ENCODE data around the gene GIMAP8.

The GIMAP8 gene

DNA sequence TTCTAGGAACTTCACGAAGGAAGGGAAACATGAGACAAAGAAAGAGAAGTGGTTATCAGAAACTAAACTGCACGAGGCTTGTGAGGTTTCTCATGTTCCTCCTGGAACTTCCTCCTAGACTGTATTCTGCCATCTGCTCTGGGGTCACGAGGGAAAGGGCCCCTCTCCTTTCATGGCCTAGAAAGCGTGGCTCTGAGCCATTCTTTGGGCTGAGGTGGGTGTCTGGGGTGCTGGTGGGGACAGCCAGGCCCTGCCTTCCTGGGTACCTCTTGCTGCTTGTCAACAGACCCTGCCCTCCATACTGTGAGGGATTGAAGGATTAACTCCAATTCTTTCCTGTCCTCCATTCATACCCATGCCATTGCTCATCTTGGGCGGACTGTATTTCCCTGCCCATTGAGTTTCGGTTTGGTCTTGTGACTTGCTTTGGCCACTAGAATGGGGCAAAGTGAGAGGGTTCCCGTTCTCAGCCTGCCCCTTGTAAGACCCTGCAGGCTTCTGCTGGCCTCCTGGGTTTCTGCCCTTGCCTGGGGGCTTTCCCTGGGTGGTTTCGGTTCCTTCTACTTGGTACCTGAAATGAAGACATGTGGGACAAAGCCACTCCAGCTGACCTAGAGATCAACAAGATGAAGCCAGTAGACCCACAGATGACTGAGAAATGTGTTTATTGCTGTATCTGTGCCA is 14.9 kb upstream of the GIMAP8 start:
- peak overlapping the region; percentile 70 for H3K4me3 ChIP-seq (ENCODE audit: low read length)
- no peak for TF ChIP-seq ZNF274 (IDR thresholded peaks at IDR 0.05; ENCODE audit: low read depth, low read length)

DNA sequence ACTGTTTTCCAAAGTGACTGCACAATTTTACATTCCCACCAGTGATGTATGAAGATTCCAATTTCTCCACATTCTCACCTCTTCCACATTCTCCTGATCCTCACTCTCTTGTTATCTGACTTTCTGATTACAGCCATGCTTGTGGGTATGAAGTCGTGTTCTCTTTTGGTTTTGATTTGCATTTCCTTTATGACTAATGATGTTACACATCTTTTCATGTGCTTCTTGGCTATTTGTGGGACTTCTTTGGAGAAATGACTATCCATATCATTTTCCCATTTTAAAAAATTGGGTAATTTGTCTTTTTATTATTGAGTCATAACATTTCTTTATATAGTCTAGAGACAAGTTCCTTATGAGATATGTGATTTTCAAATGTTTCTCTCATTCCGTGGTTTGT is 10.5 kb upstream of the GIMAP8 start:
- no peak for TF ChIP-seq ZNF274 (IDR thresholded peaks at IDR 0.05; ENCODE audit: low read depth, low read length)
- H3K4me3 ChIP-seq (ENCODE audit: low read length) = no peak overlapping the region

DNA sequence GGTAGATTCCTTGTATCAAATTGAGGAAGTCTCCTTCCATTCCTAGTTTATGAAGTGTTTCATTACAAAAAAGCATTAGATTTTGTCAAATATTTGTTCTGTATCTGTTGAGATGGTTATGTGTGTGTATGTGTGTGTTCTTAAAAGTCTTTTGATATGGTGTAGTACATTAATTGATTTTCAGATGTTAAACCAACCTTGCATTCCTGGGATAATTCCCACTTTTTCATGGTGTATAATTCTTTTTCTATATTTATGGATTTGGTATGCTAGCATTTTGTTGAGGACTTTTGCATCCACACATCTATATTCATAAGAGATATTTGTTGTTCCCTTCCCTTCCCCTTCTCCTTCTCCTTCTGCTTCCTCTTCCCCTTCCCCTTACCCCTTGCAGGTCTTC is 8.9 kb upstream of the GIMAP8 start:
- no peak for TF ChIP-seq ZNF274 (IDR thresholded peaks at IDR 0.05; ENCODE audit: low read depth, low read length)
- no peak overlapping the region for H3K4me3 ChIP-seq (ENCODE audit: low read length)

DNA sequence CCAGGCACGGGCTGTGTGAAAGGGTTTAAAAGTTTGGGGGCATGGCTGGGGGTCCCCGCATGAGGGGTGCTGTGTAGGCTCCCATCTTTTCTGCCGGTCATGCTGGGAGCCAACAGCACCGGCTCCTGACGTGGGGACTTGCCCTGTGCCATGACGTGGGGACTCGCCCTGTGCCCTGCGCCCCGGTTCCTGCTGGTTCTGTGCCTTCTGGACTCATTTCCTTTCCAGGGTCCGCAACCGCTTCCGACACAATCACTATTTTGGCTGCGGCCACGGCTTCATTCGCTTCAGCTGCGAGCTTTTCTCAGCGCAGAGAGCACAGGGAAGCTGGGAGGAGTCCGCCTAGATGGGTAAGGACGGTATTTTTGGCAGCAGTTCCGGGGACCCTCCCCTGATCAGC is 7.6 kb upstream of the GIMAP8 start:
- no peak overlapping the region for H3K4me3 ChIP-seq (ENCODE audit: low read length)

DNA sequence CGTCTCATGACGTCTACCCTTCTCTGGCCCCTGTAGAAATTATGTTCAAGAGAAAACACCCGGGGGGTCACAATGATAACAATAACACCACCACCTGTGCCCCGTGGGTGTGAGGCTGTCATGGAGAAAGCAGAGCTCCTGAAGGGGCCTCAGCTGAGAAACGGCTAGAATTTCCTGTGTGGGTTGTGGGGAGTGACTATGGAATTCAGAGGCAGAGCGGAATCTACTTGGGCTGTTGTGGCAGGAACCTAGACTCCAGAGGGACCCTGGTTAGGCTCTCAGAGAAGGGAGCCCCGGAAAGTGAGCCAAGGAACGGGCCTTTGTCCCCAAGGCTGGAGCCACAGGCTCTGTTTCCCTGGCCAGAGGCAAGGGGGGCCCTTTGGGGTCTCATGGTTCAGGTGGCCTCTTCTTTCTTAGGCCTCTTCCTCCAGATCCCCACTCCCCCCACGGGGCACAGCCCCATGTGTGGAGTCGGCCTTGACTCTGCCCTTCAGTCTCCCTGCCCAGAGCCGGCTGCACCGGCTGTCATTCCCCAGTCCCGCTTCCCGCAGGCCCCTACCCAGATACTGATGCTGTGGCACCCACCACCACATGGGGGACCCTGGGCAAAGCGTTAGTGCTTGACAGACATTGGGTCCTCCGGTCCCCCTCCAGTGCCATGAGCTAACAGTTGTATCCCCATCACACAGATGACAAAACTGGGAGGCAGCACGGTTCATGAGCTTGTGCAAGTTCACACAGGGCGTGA is 6.5 kb upstream of the GIMAP8 start:
- no peak for TF ChIP-seq ZNF274 (IDR thresholded peaks at IDR 0.05; ENCODE audit: low read depth, low read length)
- H3K4me3 ChIP-seq (ENCODE audit: low read length) = no peak overlapping the region

More for the DNA sequence above, 7.6 kb upstream of the GIMAP8 start:
- TF ChIP-seq ZNF274 (IDR thresholded peaks at IDR 0.05; ENCODE audit: low read depth, low read length) = no peak

DNA sequence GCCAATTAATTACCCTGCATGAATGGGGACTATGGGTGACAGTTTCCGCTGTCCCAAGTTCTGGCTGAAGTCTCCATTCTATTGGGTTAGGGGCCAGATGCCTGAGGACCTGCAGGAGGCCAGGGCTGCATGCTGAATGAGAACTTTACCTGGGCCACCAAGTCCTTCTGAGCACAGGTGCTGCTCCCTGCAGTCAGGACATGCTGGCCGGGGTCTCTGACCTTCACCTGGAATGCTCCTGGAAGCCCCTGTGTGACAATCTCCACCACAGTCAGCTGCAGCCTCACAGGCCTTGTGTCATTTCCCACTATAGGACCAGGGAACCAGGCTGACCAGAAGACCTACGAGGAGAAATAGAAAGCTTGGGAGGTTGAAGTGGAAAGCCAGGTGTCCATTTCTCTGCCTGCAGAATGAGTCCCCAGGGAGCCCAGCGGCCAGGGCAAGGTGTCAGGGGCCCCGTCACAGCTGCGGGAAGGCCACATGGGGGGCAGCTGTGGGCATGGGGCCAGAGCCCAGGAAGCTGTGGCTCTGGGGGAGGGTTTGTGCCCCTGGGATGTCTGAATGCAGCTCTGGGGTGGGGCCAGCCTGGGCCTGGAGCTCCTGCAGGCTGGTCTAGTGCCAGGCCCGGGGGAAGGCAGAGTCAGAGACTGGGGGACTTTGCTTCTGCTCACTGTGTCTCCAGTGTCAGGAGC is 5.6 kb upstream of the GIMAP8 start:
- no peak for TF ChIP-seq ZNF274 (IDR thresholded peaks at IDR 0.05; ENCODE audit: low read depth, low read length)
- H3K4me3 ChIP-seq (ENCODE audit: low read length) = no peak overlapping the region

DNA sequence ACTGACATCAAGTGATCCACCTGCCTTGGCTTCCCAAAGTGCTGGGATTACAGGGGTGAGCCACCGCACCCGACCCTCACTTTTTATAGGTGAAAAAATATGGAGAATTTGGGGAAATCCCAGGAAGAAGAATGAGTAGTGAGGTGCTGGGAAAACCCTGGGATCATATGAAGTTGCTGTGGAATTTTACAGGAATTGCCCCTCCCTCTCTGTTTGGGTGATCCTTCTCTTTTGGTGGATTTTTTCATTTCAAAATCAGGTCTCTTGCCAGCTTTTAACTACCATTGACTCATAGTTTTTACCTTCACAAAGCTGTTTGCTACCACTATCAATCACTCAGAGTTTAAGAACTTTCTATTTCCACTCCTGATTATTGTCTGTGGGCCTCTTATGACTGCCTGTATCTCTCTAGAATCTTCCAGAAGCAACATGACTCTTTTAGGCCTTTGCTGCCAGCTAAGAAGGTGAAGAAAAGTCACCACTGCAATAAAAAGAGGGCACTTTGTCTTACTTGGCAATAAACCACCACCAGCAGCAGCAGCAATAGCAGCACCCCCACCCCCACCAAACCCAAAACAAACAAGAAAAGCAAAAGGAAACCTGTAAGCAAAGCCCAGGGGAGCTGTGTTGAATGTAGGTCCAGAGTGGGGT is 4.0 kb upstream of the GIMAP8 start:
- H3K4me3 ChIP-seq (ENCODE audit: low read length) = no peak overlapping the region
- TF ChIP-seq ZNF274 (IDR thresholded peaks at IDR 0.05; ENCODE audit: low read depth, low read length) = no peak

DNA sequence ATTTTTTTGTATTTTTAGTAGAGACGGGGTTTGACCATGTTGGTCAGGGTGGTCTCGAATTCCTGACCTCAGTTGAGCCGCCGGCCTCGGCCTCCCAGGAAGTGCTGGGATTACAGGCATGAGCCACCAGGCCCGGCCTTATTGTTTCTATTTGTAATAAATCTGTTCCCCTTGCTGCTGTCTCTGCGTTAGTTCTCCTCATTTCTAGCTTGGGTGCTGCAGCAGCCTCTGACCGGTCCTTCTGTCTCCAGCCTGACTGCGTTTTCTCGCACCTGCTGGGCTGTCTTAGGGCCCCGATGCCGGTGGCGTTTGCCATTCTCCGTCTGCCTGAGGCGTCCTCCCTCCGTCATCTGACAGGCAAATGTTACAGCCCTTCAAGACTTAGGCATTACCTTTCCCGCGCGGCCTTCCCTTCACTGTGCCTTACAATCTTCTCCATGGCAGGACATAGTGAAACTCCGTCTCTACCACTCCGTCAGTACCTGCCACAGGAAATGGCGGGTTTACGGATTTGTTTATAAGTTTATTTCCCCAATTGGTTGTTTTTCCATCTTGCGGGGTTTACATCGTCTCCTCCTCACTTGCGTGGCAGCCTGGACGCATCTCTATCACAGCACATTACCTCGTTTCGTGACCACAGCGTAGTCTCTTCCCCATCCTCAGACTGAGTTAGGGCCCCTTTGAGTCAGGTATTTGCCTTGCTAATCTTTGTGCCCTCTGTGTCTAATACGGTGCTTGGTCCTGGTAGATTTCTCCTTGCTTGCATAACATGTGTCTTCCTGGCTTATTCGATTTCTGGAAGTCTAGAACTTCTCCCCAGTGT is 2.3 kb upstream of the GIMAP8 start:
- no peak overlapping the region for H3K4me3 ChIP-seq (ENCODE audit: low read length)
- TF ChIP-seq ZNF274 (IDR thresholded peaks at IDR 0.05; ENCODE audit: low read depth, low read length) = no peak

DNA sequence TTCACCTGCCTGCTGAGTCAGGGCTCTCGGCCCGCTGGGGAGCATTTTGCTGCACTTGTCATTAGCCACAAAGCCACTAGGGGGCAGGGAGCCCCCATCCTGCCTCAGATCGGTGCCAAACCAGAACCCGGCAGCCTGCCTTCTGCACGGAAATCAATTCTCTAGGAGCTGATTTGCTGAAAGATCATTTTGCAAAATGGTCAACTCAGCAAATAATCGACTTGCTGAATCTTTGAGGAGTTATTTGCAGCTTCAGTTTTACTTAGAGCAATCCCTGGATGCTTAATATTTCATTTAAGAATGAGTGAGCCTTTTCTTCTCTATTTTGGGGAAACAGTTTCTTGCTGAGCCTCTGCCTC is 1.7 kb upstream of the GIMAP8 start:
- H3K4me3 ChIP-seq (ENCODE audit: low read length) = no peak overlapping the region
- no peak for TF ChIP-seq ZNF274 (IDR thresholded peaks at IDR 0.05; ENCODE audit: low read depth, low read length)

DNA sequence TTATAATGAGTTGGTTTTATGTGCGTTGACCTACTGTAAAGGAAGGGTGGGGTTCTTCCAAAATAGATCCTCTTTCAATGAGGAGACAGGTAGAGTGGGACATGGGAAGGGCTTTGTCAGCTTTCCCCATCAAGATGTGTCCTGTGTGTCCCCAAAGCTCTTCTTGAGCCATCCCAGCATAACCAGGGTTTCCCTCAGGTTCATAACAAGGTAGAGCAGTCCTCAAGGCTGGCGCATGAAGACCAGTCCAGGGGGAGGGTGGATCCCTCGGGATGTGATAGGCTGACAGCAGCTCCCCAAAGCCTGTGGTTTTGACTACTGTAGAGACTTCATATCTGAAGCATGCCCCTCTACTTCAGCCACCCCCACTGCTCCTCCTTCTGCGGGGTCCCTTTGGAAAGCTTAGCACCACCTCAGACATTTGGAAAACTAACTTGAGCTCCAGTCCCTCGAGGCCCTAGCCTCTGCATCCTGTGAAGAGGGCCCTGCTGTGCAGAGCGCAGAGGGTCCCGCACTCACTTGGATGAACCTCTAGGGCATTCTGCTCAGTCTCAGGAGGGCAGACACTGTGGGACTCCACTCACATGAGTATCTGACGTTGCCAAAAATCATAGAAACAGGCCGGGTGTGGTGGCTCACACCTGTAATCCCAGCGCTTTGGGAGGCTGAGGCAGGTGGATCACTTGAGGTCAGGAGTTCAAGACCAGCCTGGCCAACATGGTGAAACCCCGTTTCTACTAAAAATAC is 1.1 kb upstream of the GIMAP8 start:
- TF ChIP-seq ZNF274 (IDR thresholded peaks at IDR 0.05; ENCODE audit: low read depth, low read length) = no peak
- no peak overlapping the region for H3K4me3 ChIP-seq (ENCODE audit: low read length)

DNA sequence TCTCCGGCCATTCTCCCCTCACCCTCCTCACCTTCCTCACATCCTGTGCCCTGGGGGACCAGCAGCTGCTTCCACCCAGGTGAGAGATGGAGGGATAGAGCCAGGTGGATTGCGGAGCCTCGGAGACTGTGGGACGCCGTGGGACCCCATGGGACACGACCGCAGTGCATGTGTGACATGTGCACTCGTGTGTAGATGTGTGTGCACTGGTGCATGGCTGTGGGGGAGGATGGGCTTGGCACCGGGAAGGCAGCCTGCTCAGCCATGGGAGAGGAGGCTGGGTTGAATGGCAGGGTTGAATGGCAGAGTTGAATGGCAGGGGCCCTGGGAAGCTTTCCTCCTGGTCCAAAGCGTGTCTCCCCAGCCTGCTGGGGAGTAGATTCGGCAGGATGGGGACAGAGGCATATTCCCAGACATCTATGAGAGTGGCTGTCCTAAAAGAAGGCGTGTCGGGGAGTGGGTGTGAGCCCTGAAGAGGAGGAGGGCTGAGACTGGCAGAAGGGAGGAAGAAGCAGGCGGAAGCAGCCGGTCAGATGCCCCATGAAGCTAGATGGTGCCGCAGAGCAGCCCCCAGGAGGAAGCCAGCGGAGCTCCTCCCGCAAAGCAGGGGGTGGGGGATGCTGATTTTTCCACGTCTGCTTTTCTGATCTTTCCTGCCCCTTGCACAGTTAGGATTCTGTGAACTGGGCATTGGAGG is 815 bp downstream of the GIMAP8 start:
- peak overlapping the region; percentile 42; the same call in 1 of the 2 replicates for H3K4me3 ChIP-seq (ENCODE audit: low read length)
- no peak for TF ChIP-seq ZNF274 (IDR thresholded peaks at IDR 0.05; ENCODE audit: low read depth, low read length)

DNA sequence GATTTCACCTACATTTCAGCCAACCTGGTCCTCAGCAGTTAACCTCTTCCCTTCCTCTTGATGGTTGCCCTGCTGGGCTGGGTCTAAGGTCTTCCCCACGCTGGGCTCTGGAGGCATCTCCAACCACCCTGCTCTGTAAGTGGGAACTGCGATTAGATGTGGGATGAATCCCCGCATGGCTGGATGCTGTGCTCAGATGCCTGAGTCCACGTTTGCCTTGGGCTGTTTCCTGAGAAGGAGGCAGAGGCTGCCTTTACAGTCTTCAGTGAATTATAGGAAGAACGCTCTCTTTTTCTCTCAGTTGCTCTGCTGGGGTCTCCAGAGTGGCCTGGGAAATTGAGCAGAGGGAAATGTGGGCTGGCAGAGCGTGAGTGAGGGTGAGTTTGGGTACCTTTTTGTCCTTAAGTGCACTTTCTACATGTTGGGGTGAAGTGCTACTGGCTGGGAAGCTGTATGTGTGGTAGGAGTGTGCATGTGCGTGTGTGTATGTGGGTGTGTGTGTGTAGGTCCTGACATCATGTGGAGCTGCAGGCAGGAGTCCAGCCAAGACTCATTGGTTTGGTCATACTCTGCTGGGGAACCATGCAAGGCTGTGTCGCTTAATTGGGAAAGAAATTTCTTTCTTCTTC is 1.5 kb downstream of the GIMAP8 start:
- H3K4me3 ChIP-seq (ENCODE audit: low read length) = peak overlapping the region; percentile 42; the same call in 1 of the 2 replicates
- TF ChIP-seq ZNF274 (IDR thresholded peaks at IDR 0.05; ENCODE audit: low read depth, low read length) = no peak

All from GM08714 (cell line).